Measurements from ENCODE around the gene FMOD.

- TF ChIP-seq CTCF (IDR thresholded peaks at IDR 0.05): no peak
- no peak for TF ChIP-seq POLR2A (IDR thresholded peaks at IDR 0.05)
Measured at GRCh38 chr1:203302894-203303293, 48.0 kb downstream of the FMOD start.

Data from thyroid gland (tissue), 4 donors.